AML-193 (cell line): ENCODE measurements around the gene SNAI3.

Experiments
- DNase-seq, 2 experiments: peaks; one replicate each; lab custom pipeline; 2025; lab: John Stamatoyannopoulos, UW

Gene SNAI3

DNA sequence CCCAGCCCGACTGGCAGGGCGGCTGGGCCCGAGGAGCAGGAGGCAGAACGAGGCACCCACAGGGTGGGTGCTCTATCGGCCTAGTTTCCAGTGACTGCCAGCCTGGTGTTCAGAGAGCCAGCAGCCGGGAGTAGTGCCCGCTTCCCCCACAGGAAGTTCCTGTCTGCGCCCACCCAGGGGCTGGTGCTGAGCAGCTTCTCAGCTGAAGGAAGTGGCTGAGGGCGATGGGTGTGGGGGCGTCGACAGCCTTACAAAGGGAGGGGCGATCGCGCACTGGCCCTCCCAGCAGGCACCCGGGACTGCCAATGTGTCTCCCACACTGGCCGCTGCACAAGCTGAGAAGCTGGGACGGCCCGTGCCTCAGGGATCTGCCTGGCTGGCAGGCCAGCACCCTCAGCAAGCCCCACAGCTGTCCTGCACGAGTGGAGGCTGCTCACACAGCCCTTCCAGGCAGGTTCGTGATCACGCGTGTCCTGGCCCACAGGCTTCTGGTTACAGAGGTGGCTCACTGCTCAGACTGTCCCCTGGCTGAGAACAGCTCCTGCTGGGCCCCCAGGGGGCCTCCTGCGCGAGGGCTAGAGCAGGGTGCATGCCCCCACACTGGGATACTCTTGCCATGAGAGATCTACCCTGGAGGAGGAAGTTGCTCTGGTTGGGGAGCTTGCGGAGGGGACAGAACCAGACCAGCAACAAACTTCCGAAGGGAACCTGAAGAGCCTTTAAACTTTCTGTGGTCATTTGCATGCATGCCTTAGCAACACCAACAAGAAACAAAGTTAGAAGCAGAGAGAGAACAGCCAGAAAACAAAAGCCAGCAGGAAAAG, 17.4 kb upstream of the SNAI3 start:
- DNase-seq, result peak; percentile 79 to 81

DNA sequence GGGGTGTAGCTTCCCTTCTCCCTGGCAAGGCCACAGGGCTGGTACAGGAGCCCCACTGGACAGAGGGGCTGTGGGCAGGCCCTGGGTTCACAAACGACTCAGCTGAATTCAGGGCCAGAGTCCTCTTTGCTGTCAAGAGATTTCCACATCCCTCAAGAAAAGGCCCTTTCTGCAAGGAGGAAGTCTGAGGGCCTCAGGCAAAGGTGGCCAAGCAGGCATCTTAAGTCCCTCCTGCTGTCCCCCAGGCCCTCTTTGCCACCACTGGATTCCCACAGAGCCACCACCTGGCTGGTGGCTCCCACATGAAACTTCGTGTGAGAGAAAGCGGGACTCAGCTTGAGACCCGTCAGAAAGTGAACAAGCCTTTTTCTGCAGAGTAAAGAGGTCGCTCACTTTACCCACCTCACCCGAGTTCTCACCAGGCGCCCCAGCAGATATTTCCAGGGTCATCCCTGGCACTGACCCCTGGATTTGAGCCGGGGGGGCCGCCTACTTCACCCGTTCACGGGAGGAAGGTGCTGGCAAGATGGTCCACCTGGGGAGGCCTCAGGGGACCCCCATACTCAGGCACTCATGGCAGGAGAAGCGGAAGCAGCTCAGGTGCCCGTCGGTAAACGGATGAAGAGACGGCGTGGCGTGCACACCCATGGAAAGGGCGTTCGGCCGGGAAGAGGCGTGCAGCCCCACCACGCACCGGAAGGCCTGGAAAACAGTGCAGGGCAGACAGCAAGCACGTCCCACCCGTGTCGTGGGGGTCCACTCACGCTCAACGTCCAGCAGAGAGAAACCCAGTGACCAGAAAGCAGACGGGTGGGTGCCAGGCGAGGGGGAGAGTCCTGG, 16.3 kb upstream of the SNAI3 start:
- DNase-seq, result peak; percentile 70 to 74

DNA sequence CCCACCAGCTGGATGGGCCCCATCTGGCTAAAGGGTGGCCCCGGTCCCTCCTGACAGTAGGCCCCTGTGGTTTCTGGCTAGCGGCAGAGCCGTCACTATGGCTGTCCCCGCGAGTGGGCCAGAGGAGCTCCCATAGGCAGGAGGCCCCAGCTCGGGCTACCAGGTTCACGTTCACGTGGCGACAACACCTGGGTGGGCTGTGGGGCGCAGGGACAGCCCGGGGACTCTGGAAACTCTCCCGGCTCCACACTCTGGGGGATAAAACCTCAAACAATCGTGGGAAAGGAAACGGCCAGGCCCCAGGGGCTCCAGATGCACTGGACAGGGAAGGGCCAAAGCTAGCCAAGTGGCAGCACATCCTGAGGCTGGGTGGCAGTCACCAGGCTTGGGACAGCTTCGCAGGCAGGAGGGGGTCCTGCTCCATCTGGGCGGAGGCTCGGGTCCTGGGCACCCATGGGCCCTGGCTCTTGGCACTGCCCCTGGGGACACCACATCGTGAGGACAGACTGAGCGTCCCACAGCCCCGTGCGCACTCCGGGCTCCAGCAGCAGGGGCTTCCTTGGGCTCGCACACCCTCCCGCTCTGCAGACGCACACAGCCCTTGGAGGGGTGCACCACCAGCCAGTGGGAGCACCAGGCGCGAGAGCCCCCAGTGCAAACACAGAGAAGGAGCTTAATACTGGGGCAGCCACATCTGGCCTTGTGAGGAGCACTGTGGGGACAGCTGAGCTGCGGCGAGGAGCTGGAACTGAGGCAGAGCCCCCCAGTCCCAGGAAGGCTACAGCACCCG, 15.5 kb upstream of the SNAI3 start:
- DNase-seq, result no peak

DNA sequence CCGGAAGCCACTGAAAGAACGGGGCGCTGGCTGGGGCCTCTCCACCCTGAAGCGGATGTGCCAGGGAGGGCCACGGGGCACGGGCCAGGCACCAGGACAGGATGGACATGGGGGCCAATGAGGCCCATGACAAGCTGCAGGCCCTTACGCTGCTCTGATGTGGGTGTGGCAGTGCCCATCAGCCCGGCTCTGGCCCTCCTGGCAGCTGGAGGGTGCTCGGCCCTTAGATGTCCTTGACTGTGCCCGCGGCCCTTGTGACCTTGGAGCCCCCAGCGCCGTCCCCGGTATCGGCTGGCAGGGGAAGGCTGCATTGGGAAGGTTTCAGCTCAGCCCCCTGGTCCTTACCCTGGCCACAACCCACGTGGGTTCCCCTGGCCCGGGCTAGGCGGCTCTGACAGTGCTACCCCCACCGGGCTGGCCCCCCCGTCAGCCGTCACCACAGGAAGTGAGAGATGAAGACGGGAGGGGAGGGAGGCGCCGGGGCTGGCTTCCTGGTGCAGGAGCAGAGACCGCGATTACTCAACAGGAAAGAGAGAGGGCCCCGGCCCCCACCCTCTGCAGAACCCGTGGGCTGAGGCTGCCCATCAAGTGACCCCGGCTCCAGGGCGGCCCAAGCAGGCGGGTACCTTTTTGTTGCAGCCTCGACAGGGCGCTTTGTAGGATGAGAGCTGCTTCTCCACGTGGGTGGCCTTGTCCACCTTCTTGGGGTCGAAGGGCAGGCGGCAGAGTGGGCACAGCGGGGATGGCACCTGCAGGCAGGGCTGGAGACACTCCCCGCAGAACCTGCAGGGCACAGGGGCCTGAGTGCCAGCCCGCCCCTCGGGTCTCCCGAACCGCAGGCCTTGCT, 14.6 kb upstream of the SNAI3 start:
- peak; percentile 96 to 98 for DNase-seq

DNA sequence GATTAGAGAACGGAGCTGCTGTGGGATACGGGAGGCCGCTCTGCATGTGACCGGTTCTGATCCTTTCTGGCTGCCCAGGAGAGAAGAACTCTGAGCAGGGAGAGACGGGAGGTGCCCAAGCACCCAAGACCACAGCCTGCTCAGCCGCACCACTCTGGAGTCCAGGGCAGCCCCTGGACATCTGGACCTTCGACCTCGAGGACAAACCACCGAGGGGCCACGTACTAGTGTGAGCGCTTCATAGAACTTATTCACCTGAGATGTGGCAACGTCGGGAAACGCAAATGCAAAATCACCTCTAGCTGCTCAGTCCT, 14.0 kb upstream of the SNAI3 start:
- DNase-seq, result no peak

DNA sequence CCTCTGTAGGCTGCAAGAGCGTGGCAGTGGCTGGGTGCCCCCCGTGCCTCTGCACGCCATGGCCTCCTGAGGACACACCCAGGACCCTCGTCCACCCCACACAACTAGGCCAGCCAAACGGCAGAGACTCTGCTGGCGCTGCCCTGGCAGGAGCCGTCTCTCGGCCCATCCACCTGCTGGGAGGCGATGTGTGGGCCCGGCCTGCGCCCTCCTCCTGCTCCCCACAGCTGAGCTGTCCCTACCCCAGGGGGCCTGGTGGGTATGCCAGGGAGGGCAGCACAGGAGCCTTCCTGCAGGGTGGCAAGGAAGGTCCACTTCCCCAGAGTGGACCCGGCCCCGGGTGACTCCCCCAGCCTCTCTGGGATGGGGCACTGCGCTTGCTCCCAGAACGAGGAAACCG, 12.9 kb upstream of the SNAI3 start:
- DNase-seq, result no peak

DNA sequence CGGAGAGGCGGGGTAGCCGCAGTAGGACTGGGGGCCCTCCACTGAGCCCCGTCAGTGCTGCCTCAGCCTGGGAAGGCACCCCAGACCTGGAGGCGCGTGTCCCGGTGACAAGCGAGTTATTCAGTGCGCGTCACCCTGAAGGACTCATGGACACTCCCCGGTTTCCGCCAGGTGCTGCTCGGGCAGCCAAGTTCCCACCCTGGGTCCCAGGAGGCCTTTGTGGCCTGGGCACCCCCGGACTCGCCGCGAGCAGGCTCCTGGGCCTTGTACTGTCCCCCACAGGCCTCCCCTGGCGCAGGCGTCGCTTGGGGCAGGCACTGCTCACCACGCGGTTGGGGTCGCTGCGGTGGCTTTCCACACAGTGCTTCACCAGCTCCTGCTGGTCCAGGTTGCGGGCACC, 12.3 kb upstream of the SNAI3 start:
- no peak for DNase-seq

DNA sequence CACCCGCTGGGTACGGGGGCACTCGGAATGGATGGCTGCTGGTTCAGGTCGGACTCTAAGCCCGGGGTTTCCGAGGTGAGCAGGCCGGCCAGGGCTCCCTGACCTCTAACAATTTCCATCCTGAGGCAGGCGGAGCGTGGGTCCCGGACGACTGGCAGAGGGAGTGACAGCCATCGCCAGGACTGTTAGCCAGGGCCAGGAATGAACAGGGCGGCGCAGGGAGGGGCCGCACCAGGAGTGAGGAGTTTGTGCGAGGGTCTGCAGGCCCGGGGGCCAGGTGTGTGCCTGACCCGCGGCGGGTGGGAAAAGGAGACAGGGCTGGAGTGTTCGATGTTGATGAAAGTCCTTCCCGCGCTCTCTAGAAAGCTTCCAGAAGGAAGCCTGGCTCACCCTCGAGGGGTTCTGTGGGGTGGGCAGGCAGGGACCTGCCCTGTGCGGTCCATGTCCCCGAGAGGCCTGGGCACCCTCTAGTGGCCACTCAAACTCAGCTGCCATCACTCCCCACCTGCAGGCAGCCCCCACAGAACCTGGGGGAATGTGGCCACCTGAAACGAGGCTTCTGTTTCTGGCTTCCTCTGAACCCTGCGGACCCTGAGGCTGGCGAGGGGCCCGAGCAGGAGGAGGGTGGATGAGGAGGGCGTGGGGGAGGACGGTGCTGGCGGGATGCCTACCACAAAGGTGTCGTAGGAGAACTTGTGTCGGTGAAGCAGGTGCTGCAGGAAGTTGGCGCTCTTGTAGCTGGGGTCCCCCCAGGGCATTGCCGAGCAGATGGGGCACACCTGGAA, 11.7 kb upstream of the SNAI3 start:
- no peak for DNase-seq

DNA sequence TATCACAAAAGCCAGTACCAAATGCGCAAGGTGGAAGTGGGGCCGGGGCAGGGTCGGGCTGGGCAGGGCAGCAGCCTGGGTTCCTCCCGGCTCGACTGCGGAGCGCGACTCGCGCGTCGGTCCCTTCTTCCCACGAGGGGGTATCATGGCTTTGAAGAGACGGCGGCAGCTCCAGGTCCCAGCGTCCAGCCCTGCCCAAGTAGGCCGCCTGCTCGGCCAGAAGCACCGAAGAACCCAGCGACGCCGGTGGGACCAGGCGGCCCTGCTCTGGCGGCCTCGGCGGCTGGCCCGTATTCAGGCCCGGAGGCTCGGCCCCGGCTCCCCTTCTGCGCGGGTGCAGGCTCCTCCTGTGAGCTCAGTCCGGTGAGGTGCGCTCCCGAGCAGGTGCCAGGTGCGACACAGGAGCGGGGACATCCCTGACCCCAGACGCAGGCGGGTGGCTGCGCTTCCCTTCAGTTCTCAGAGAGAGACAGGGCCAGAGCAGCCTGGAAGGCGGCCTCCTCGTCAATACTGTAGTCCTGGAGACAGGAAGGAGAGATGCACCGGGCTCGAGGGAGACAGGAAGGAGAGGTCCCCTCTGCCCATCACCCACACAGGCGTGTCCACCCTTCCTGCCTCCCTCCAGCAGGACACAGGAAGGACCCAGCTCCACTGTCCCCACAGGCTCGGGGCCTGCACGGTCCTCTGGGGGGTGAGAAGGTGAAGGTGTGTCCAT, 11.0 kb upstream of the SNAI3 start:
- no peak for DNase-seq

DNA sequence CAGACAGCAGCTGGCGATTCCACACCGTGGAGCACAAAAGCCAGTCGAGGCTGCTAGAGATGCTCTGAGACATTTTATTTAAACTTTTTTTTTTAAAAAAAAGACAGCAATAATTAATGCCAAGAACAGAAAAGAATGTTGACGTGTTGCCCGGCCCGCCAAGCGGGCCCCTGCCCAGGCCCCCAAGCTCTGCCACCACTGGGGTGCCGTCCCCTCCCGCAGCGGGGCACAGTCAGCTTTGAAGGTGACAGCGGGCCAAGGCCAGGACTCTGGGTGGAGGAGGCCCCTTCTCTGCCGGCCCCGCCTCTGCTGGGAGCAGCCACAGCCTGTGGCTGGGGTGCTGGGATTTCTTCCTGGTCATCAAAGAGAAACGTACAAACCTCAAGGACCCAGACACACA, 10.1 kb upstream of the SNAI3 start:
- no peak for DNase-seq

DNA sequence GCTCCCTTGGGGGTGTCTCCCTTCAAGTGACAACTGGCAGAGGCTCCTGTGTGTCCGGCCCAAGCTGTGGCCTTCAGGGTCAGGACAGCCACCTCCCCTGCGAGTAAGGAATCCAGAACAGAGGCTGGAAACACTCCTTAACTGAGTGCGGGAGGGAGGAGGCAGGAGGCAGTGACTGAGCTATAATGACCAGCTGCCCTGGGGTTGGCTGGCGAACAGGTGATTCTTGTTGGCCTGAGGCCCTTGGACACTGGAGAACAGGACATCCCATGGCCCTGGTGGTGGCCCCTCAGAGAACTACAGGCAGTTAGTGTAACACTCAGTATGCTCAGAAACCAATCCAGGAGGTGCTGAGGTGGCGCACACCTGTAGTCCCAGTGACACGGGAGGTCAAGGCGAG, 9.4 kb upstream of the SNAI3 start:
- no peak for DNase-seq

DNA sequence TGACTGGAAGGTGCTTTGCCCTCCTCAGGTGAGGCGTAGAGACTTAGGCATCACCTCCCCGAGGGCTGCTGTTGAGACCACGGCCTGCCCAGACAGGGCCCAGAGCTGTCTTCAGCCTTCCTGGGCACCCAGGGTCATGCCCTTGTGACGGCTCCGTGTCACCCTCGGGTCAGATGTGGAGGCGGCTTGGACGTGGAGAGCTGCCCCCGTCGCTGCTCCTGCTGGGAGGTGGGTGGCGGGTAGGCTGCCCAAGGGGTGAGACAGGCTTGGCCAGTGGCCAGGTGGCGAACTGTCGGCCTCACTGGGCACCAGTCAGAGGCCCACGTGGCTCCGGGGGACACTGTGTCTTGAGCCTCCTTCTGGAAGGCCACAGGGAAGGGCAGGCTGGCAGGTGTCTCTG, 8.9 kb upstream of the SNAI3 start:
- DNase-seq, result no peak

DNA sequence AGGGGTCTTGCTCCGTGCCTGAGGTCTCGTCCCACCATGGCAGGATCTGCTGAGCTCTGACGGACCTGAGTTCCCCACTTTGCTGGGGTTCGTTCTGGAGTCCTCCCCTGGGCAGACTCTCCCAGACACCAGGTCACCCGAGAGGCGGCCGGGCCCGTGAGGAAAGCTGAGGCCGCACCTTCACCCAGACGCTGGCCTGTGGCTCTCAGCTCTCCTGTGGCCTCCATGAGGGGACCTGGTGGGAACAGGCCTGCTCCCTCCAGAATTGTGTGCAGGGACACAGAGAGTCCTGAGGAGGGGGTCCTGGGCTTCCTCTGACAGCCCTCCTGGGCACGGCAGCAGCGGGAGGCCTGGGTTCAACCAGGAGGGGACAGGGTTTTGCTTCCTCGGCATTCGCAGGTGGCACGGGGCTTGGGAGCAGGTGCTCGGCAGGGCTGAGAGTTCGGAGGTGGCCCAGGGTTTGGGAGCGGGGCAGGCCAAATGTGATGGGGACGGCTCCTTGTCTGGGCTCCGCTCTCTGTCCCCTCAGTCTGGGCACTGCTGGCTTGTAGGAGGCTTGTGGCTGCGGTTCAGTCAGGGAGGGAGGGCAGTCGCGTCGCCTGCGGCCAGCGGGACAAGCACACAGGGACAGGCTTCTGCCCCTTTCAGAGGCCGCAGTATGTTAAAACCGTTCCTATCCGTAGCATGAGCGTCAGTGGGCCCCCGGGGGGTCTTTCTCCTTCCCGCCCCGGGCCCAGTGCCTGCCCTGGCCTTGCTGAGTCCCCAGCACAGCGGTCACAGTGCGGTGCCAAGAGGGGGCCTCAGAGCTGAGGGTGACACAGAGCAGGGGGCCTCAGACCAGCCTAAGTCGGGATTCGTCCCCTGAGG, 8.1 kb upstream of the SNAI3 start:
- no peak for DNase-seq

DNA sequence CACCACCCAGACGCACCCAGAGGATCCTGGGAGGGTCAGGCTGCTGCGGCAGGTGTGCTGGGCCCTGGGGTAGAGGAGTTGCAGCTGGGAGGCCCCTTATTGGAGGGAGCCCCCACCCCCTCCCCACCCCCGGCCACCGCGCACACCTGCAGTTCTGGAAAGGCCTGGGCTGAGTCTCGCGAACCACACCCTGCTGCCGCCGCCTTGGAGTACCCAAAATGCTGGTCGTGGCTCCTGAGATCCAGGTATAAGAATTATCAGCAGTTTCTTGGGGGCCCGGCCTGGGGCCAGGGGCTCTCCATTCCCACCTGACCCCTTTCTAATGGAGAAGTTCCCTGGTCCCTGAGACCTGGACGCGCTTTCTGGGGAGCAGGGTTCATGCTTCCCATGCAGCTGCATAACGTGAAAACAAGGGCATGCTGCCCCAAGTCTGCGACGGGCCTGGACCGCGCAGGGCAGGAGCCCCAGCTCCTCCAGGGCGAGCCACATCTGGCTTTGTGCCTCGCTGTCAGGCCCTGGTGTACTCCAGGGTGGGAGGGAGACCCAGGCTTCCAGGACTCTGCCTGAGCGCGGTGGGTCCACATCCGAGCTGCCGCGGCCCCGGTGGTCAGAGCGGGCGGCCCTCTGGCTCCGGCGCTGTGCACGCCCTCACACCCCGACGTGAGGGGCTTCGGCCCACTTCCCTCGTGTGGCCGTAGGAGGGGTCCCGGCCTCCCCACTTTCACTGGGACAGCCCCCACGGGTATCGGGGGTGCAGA, 7.3 kb upstream of the SNAI3 start:
- no peak for DNase-seq

DNA sequence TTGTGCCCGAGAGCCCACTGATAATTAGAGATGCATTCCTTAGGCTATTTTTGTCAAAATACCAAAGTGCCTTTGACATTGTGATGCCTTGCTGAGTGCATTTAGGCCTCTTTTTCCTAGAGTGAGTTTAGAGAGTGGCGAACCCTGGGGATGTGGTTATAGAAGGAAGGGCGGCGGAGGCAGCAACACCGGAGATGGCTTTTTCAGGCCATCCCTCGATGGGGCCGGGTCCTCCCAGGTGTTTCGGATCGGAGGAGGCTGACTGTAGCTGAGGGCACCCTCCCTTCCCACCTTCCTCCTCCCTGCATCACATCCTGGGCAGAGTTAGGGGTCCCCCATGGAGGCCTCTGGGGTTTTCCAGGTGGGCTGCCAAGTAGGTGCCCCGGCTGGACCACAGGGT, 6.6 kb upstream of the SNAI3 start:
- DNase-seq, result no peak

DNA sequence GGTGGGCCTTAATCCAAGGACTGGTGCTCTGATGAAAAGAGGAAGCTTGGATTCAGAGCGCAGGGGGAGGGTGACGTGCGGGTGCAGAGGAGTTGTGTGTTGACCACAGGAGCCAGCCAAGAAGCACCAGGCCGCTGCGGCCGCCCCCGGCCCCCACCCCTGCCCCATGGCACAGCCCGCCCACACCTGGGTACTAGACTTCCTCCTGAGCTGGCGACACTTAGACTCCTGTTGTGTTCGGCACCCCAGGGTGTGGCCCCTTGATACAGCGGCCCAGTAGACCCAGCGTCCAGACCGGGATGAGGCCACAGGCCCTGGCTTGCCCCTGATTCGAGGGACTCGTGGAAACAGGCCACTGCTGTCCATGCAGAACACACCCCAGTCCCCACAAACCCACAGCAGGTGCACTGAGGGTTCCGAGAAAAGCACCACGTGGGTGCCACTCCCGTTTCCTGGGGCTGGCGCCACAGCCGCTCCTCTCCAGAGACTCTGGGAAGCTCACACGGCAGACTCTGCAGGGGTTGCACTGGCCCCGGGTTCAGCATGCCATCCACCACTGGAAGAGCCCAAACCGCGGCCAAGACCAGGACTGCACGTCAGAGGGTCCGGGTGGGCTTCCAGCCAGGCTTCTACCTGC, 5.7 kb upstream of the SNAI3 start:
- peak; percentile 84 to 91 for DNase-seq

DNA sequence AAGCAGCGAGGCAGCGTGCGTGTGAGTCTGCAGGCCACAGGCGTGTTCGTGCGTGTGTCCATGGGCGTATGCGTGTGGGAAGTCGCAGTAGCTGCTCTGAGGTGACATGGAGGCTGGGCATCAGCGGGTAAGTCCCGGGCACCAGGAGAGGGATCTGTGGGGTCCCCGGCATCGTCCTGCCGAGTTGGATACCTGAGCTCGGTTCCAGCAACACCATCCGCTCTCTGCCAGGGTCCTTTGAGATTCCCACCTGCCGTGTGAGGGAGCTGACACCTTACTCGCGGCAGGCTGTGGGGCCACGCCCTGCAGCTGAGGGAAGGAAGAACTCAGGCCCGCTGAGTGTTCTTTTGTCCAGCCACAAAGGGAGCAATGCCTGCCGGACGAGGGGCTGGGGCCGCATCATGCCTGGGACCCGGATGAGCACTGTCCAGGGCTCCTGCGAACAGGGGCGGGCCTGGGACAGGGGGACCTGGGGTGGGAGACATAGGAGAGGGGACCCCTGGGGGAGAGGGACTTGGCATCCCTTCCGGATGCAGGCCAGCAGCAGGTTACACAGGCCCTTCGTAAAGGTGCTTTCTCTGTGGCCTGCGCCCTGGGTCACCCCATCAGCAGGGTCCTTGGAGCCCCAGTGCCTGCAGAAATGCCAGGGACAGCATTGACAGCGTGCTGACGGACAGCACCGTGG, 5.0 kb upstream of the SNAI3 start:
- no peak for DNase-seq
